ENCODE measurements around the gene GPR18. TPM values are rescaled to one million over a fixed set of nuclear protein-coding genes. Genes with fewer than 3 reads are reported as not detected.

The GPR18 gene
- total RNA-seq, 1 experiment from 2014 or later, result not detected

GRCh38 chr13:99278843-99279242 is 20.7 kb upstream of the GPR18 start:
- ChIA-PET POLR2A (no interaction called here), RAD21 (ENCODE audit: low non-redundant PET in 1 of 2, low total read pairs in 2 of 2, uncharacterized antibody in 2 of 2, unreplicated experiment in 2 of 2) (no interaction called here), CTCF (no interaction called here)
- Histone ChIP-seq H3K9me3 (ENCODE audit: control insufficient read depth in 1 of 2, insufficient read depth in 1 of 2, low read depth in 1 of 2, low read length in 2 of 2) (no peaks in the 10 kb centered on the region), H3K4me2 (ENCODE audit: low read length) (no peak overlapping the region), H3K79me2 (ENCODE audit: insufficient read depth, low read length) (peaks cover 24% of the 10 kb centered on the region; the same call in 1 of the 2 replicates), H2AFZ (ENCODE audit: low read depth, low read length, poor library complexity, severe bottlenecking) (no peak overlapping the region), H3K27ac (ENCODE audit: low read depth, low read length) (no peak overlapping the region), H3K36me3 (ENCODE audit: control insufficient read depth in 1 of 2, insufficient read depth in 2 of 2, low read length in 2 of 2) (no peaks in the 10 kb centered on the region), H3K27me3 (ENCODE audit: insufficient read depth, low read length) (no peaks in the 10 kb centered on the region), H3K9me2 (ENCODE audit: insufficient read depth) (no peaks in the 10 kb centered on the region), H4K20me1 (ENCODE audit: insufficient read depth) (no peaks in the 10 kb centered on the region), H3K9ac (ENCODE audit: low read length) (no peak overlapping the region), H3K4me1 (ENCODE audit: control insufficient read depth in 1 of 2, insufficient read depth in 2 of 2, low read length in 2 of 2) (peaks cover 0 to 4% of the 10 kb centered on the region in 2 experiments; a peak in 1 of 4 replicates), H3K4me3 (replicated peaks in 1 of 2; ENCODE audit: low read depth in 1 of 2, low read length in 2 of 2) (no peak overlapping the region)
- BruUV-seq (replicated peaks), result no TSS peak
- no peak for TF ChIP-seq CEBPB (IDR thresholded peaks at IDR 0.05; ENCODE audit: low read depth)
- no peak for TF ChIP-seq MAX (IDR thresholded peaks at IDR 0.05)
- no peak for TF ChIP-seq SRF (IDR thresholded peaks at IDR 0.05; ENCODE audit: low read depth)
- no peak for TF ChIP-seq JUND (IDR thresholded peaks at IDR 0.05)
- no peak for TF ChIP-seq EGR1 (IDR thresholded peaks at IDR 0.05; ENCODE audit: low read depth)
- no peak for TF ChIP-seq FOSL1 (IDR thresholded peaks at IDR 0.05; ENCODE audit: low read depth)
- no peak for TF ChIP-seq CTCF (IDR thresholded peaks at IDR 0.05 in 2 of 3, conservative IDR thresholded peaks at IDR 0.05 in 1 of 3; ENCODE audit: borderline replicate concordance in 1 of 3, insufficient read depth in 1 of 3, low read depth in 2 of 3, low read length in 2 of 3)
- no peak for TF ChIP-seq ELF1 (IDR thresholded peaks at IDR 0.05; ENCODE audit: borderline replicate concordance, low read depth)
- TF ChIP-seq EZH2phosphoT487 (IDR thresholded peaks at IDR 0.05; ENCODE audit: borderline replicate concordance), result no peak
- no peak for TF ChIP-seq EZH2 (IDR thresholded peaks at IDR 0.05)
- DNase-seq (ENCODE audit: low read depth, low spot score) (no peak), ATAC-seq (no peak)
- intact Hi-C loops (cut with micrococcal nuclease), result no loop called here

- H3K36me3 ChIP-seq (ENCODE audit: control insufficient read depth in 1 of 2, insufficient read depth in 2 of 2, low read length in 2 of 2), result no peaks in the 10 kb centered on the region
- no peak overlapping the region for H3K4me2 ChIP-seq (ENCODE audit: low read length)
- TF ChIP-seq JUND (IDR thresholded peaks at IDR 0.05) (no peak), ZFX (IDR thresholded peaks at IDR 0.05) (no peak), FOSL1 (IDR thresholded peaks at IDR 0.05; ENCODE audit: low read depth) (no peak), POLR2AphosphoS5 (IDR thresholded peaks at IDR 0.05; ENCODE audit: low read depth, low read length) (no peak), SIN3A (IDR thresholded peaks at IDR 0.05; ENCODE audit: low read depth) (no peak), MAX (IDR thresholded peaks at IDR 0.05) (no peak), CBX3 (IDR thresholded peaks at IDR 0.05; ENCODE audit: low read depth) (no peak), SRF (IDR thresholded peaks at IDR 0.05; ENCODE audit: low read depth) (no peak), REST (IDR thresholded peaks at IDR 0.05; ENCODE audit: low read depth) (no peak), EGR1 (IDR thresholded peaks at IDR 0.05; ENCODE audit: low read depth) (no peak), RAD21 (IDR thresholded peaks at IDR 0.05; ENCODE audit: low read depth) (no peak), ELF1 (IDR thresholded peaks at IDR 0.05; ENCODE audit: borderline replicate concordance, low read depth) (no peak)
- H3K27ac ChIP-seq (ENCODE audit: low read depth, low read length), result no peak overlapping the region
- ChIA-PET POLR2A (no interaction called here), CTCF (no interaction called here), RAD21 (ENCODE audit: low non-redundant PET in 1 of 2, low total read pairs in 2 of 2, uncharacterized antibody in 2 of 2, unreplicated experiment in 2 of 2) (no interaction called here)
- intact Hi-C loops (cut with micrococcal nuclease), result no loop called here
- no peak for ATAC-seq
- peaks cover 21% of the 10 kb centered on the region; the same call in 1 of the 2 replicates for H3K79me2 ChIP-seq (ENCODE audit: insufficient read depth, low read length)
- H3K9me3 ChIP-seq (ENCODE audit: control insufficient read depth in 1 of 2, insufficient read depth in 1 of 2, low read depth in 1 of 2, low read length in 2 of 2), result no peaks in the 10 kb centered on the region
- no peak overlapping the region for H3K4me3 ChIP-seq (replicated peaks in 1 of 2; ENCODE audit: low read depth in 1 of 2, low read length in 2 of 2)
- no peaks in the 10 kb centered on the region for H3K9me2 ChIP-seq (ENCODE audit: insufficient read depth)
- BruUV-seq (replicated peaks), result no TSS peak
- H3K9ac ChIP-seq (ENCODE audit: low read length), result no peak overlapping the region
- no peak for DNase-seq (ENCODE audit: low read depth, low spot score)
- H3K4me1 ChIP-seq (ENCODE audit: control insufficient read depth in 1 of 2, insufficient read depth in 2 of 2, low read length in 2 of 2), result peaks cover 0 to 4% of the 10 kb centered on the region in 2 experiments; a peak in 1 of 4 replicates
- no peaks in the 10 kb centered on the region for H4K20me1 ChIP-seq (ENCODE audit: insufficient read depth)
- no peaks in the 10 kb centered on the region for H3K27me3 ChIP-seq (ENCODE audit: insufficient read depth, low read length)
- no peak overlapping the region for H2AFZ ChIP-seq (ENCODE audit: low read depth, low read length, poor library complexity, severe bottlenecking)
Measured at GRCh38 chr13:99278200-99278599, 20.0 kb upstream of the GPR18 start.
